Keratinocyte (primary cell): ENCODE results near the gene ANAPC2. TPM values are rescaled to one million over a fixed set of nuclear protein-coding genes. Genes with fewer than 3 reads are reported as not detected.

Source experiments
- DNase-seq: peaks from one replicate; pipeline ENCODE4 v3.0.0-alpha.2; 2011; ENCODE audit warnings: low read depth, missing footprints, low spot score
- FAIRE-seq: peaks from 2 replicates; lab custom pipeline; 2011; peaks lifted over from hg19 to GRCh38; lab: Jason Lieb, UNC
- H2AFZ ChIP-seq: 2 replicates; pipeline ENCODE4 v1.6.0; 2012; ENCODE audit warnings: low read length, control low read depth, inconsistent platforms; ENCODE audit not compliant: control insufficient read depth
- H3K27ac ChIP-seq: 2 replicates; pipeline ENCODE4 v1.5.1; 2011; ENCODE audit warnings: low read length; ENCODE audit not compliant: control insufficient read depth, insufficient read depth
- H3K27me3 ChIP-seq: 3 replicates; pipeline ENCODE4 v1.6.0; 2011; ENCODE audit warnings: low read length; ENCODE audit not compliant: control insufficient read depth, insufficient read depth; ENCODE audit errors: extremely low read depth
- H3K36me3 ChIP-seq, 2 experiments: 2 replicates in 1 of 2; 3 replicates in 1 of 2; pipeline ENCODE4 v1.5.1; 2011; ENCODE audit warnings: low read length in 2 of 2, mild to moderate bottlenecking in 1 of 2; ENCODE audit not compliant: control insufficient read depth in 2 of 2, insufficient read depth in 2 of 2; ENCODE audit errors: extremely low read depth in 1 of 2
- H3K4me1 ChIP-seq: 3 replicates; pipeline ENCODE4 v1.5.1; 2011; ENCODE audit warnings: low read length; ENCODE audit not compliant: control insufficient read depth, insufficient read depth; ENCODE audit errors: extremely low read depth
- H3K4me2 ChIP-seq: 3 replicates; pipeline ENCODE4 v1.6.0; 2011; ENCODE audit warnings: low read depth, low read length; ENCODE audit not compliant: control insufficient read depth, insufficient read depth; ENCODE audit errors: extremely low read depth
- H3K4me3 ChIP-seq, 3 experiments: fragments of 200-600 bp in 1 of 3; sonication (generic) in 1 of 3; 2 replicates in 2 of 3; 3 replicates in 1 of 3; pipeline ENCODE4 v1.5.1; 2011 to 2016; ENCODE audit warnings: low read length in 3 of 3, mild to moderate bottlenecking in 3 of 3, control low read depth in 2 of 3, inconsistent platforms in 1 of 3, low read depth in 1 of 3, mixed read lengths in 1 of 3, mixed run types in 1 of 3, moderate library complexity in 1 of 3; ENCODE audit not compliant: control insufficient read depth in 2 of 3, insufficient read depth in 2 of 3; ENCODE audit errors: extremely low read depth in 1 of 3
- H3K79me2 ChIP-seq: 2 replicates; pipeline ENCODE4 v1.6.0; 2012; ENCODE audit warnings: low read length; ENCODE audit not compliant: control insufficient read depth, insufficient read depth
- H3K9ac ChIP-seq: 3 replicates; pipeline ENCODE4 v1.6.0; 2011; ENCODE audit warnings: low read length; ENCODE audit not compliant: control insufficient read depth, insufficient read depth; ENCODE audit errors: extremely low read depth
- H3K9me1 ChIP-seq: 3 replicates; pipeline ENCODE4 v1.6.0; 2011; ENCODE audit warnings: low read length; ENCODE audit not compliant: control insufficient read depth, insufficient read depth; ENCODE audit errors: extremely low read depth
- H3K9me3 ChIP-seq: 2 replicates; pipeline ENCODE4 v1.5.1; 2012; ENCODE audit warnings: low read depth, low read length; ENCODE audit not compliant: control insufficient read depth
- H4K20me1 ChIP-seq: 3 replicates; pipeline ENCODE4 v1.6.0; 2011; ENCODE audit warnings: low read length; ENCODE audit not compliant: control insufficient read depth, insufficient read depth; ENCODE audit errors: extremely low read depth
- CTCF ChIP-seq, 3 experiments: IDR thresholded peaks in 1 of 3; conservative IDR thresholded peaks in 1 of 3; optimal IDR thresholded peaks in 1 of 3; 2 replicates in 2 of 3; 3 replicates in 1 of 3; pipeline versions ENCODE3 to v1.5.1; 2011; ENCODE audit warnings: low read length in 3 of 3, mild to moderate bottlenecking in 3 of 3, moderate library complexity in 2 of 3, control low read depth in 1 of 3, inconsistent platforms in 1 of 3; ENCODE audit not compliant: insufficient read depth in 2 of 3; ENCODE audit errors: extremely low read depth in 1 of 3
- EZH2 ChIP-seq: IDR thresholded peaks from one replicate; pipeline ENCODE4 v1.6.1; 2012; ENCODE audit warnings: inconsistent platforms, mild to moderate bottlenecking, low read length, moderate library complexity
- dilution Hi-C: fragments of 300-500 bp; cut with MboI; formaldehyde crosslinking; loops from one replicate; pipeline ENCODE4 v1.7.0; 2020; ENCODE audit warnings: low sequenced_read_pairs; ENCODE audit not compliant: extremely low pct_ligation_motif_present
- polyA plus RNA-seq, 5 experiments: library from polyadenylated mRNA; depleted of rRNA in 3 of 5; stranded (reverse) in 3 of 5; stranded (forward) in 1 of 5; unstranded in 1 of 5; fragments of >200 nt; gene quantifications; 1 replicate in 1 of 5; 2 replicates in 3 of 5; 3 replicates in 1 of 5; pipeline versions ENCODE4 v1.2.1 to v1.2.3, GENCODE V29; 2011 to 2012; ENCODE audit warnings: missing spikeins in 2 of 5, low read depth in 1 of 5, low replicate concordance in 1 of 5

ANAPC2 gene
- polyA plus RNA-seq, 1 donor (not counting 4 experiments of a cell fraction or from before 2014, with no cell fraction given): 11.9 TPM

GRCh38 chr9:137130176-137130755 is 58.1 kb downstream of the ANAPC2 start:
- H3K4me3 ChIP-seq: peak overlapping the region; percentile 57 to 88 (median 86)
- DNase-seq (no peak), FAIRE-seq (no peak)
- no peaks in the 10 kb centered on the region for H3K9me1 ChIP-seq
- no peaks in the 10 kb centered on the region for H3K9me3 ChIP-seq
- H3K4me1 ChIP-seq: peaks cover 15% of the 10 kb centered on the region
- dilution Hi-C loops: no loop called here
- peak overlapping the region; percentile 56 for H3K27ac ChIP-seq
- H2AFZ ChIP-seq: peak overlapping the region; percentile 94
- H3K36me3 ChIP-seq: no peaks in the 10 kb centered on the region
- peak overlapping the region; percentile 78 for H3K4me2 ChIP-seq
- H3K9ac ChIP-seq: peak overlapping the region; percentile 80
- H3K27me3 ChIP-seq: no peaks in the 10 kb centered on the region
- no peaks in the 10 kb centered on the region for H4K20me1 ChIP-seq
- no peak for TF ChIP-seq CTCF (optimal IDR thresholded peaks at IDR 0.05 in 1 of 3, IDR thresholded peaks at IDR 0.05 in 1 of 3, conservative IDR thresholded peaks at IDR 0.05 in 1 of 3; ENCODE audit: extremely low read depth in 1 of 3, insufficient read depth in 2 of 3, low read length in 3 of 3)
- TF ChIP-seq EZH2: no peak
- H3K79me2 ChIP-seq: peaks cover 28% of the 10 kb centered on the region

GRCh38 chr9:137129456-137130175 is 58.7 kb downstream of the ANAPC2 start:
- FAIRE-seq: no peak
- dilution Hi-C loops: no loop called here

More at GRCh38 chr9:137129456-137130175, 58.7 kb downstream of the ANAPC2 start:
- Histone ChIP-seq H3K9ac (peak overlapping the region; percentile 80), H3K36me3 (no peaks in the 10 kb centered on the region), H3K27me3 (no peaks in the 10 kb centered on the region), H3K4me3 (peak overlapping the region; percentile 57 to 88 (median 86)), H2AFZ (peak overlapping the region; percentile 94), H3K79me2 (peaks cover 28% of the 10 kb centered on the region), H4K20me1 (no peaks in the 10 kb centered on the region), H3K4me2 (peak overlapping the region; percentile 92), H3K4me1 (peaks cover 15% of the 10 kb centered on the region), H3K27ac (peak overlapping the region; percentile 56), H3K9me1 (no peaks in the 10 kb centered on the region), H3K9me3 (no peaks in the 10 kb centered on the region)
- TF ChIP-seq CTCF (optimal IDR thresholded peaks at IDR 0.05 in 1 of 3, IDR thresholded peaks at IDR 0.05 in 1 of 3, conservative IDR thresholded peaks at IDR 0.05 in 1 of 3; ENCODE audit: extremely low read depth in 1 of 3, insufficient read depth in 2 of 3, low read length in 3 of 3) (no peak), EZH2 (no peak)
- peak; percentile 42 for DNase-seq
